Endothelial cell of umbilical vein (primary cell): ENCODE data around the gene GSTP1. TPM values are rescaled to one million over a fixed set of nuclear protein-coding genes. Genes with fewer than 3 reads are reported as not detected.
"Not testable (repeated sequence)": the region's sequence is repeated elsewhere in the genome, so short reads cannot be mapped to it uniquely, and the experiment has no call there.

Source experiments
- BruUV-seq: library from RNA; stranded (reverse); fragments of 400-500 nt; replicated peaks from 2 replicates; lab custom pipeline; 2021; lab: Mats Ljungman, UMichigan
- CTCF ChIA-PET: fragments of 300-600, 350-600 bp; sonication (Branson Sonifier 250); formaldehyde crosslinking; loops from one replicate; lab custom pipeline; 2021; ENCODE audit warnings: antibody characterized with exemption, inconsistent platforms; lab: Charles Lee
- POLR2A ChIA-PET: fragments of 300-600, 350-600 bp; sonication (Branson Sonifier 250); formaldehyde crosslinking; loops from one replicate; lab custom pipeline; 2021; ENCODE audit warnings: antibody characterized with exemption, inconsistent platforms; lab: Charles Lee
- DNase-seq: peaks from one replicate; pipeline ENCODE4 v3.0.0-alpha.2; 2011; ENCODE audit warnings: low read depth, low spot score
- FAIRE-seq: peaks from 2 replicates; lab custom pipeline; 2011; peaks lifted over from hg19 to GRCh38; lab: Jason Lieb, UNC
- H2AFZ ChIP-seq: 2 replicates; pipeline ENCODE4 v1.6.0; 2012; ENCODE audit warnings: low read depth, low read length, control low read depth, inconsistent platforms
- H3K27ac ChIP-seq: 2 replicates; pipeline ENCODE4 v1.5.1; 2011; ENCODE audit warnings: low read depth, mild to moderate bottlenecking, control low read depth, low read length, moderate library complexity; ENCODE audit not compliant: insufficient read depth
- H3K27me3 ChIP-seq, 2 experiments: 2 replicates each; pipeline versions ENCODE4 v1.6.0 to v1.6.1; 2011; ENCODE audit warnings: low read length in 2 of 2, mixed read lengths in 1 of 2; ENCODE audit not compliant: control insufficient read depth in 2 of 2, insufficient read depth in 2 of 2
- H3K36me3 ChIP-seq, 2 experiments: 2 replicates in 1 of 2; 3 replicates in 1 of 2; pipeline ENCODE4 v1.5.1; 2011; ENCODE audit warnings: low read length in 2 of 2, mild to moderate bottlenecking in 1 of 2, moderate library complexity in 1 of 2; ENCODE audit not compliant: control insufficient read depth in 2 of 2, insufficient read depth in 2 of 2; ENCODE audit errors: extremely low read depth in 1 of 2
- H3K4me1 ChIP-seq: 3 replicates; pipeline ENCODE4 v1.5.1; 2011; ENCODE audit warnings: mild to moderate bottlenecking, low read length; ENCODE audit not compliant: control insufficient read depth, insufficient read depth; ENCODE audit errors: extremely low read depth
- H3K4me2 ChIP-seq: 2 replicates; pipeline ENCODE4 v1.6.1; 2011; ENCODE audit warnings: low read length, control low read depth, mixed read lengths; ENCODE audit not compliant: insufficient read depth
- H3K4me3 ChIP-seq, 3 experiments: fragments of 200-600 bp in 1 of 3; sonication (generic), shearing (Covaris generic) in 1 of 3; replicated peaks in 1 of 3; 2 replicates each; pipeline ENCODE4 v1.5.1; 2011 to 2016; ENCODE audit warnings: control low read depth in 3 of 3, low read length in 3 of 3, mild to moderate bottlenecking in 2 of 3, inconsistent platforms in 1 of 3, low read depth in 1 of 3, moderate library complexity in 1 of 3; ENCODE audit not compliant: insufficient read depth in 1 of 3
- H3K79me2 ChIP-seq: 2 replicates; pipeline ENCODE4 v1.6.0; 2012; ENCODE audit warnings: low read length, inconsistent platforms; ENCODE audit not compliant: control insufficient read depth, insufficient read depth
- H3K9ac ChIP-seq: replicated peaks from 2 replicates; pipeline ENCODE3; 2011; ENCODE audit warnings: low read length, control low read depth; ENCODE audit not compliant: insufficient read depth; ENCODE audit errors: extremely low read depth
- H3K9me1 ChIP-seq: replicated peaks from 3 replicates; pipeline ENCODE4 v1.6.0; 2011; ENCODE audit warnings: mild to moderate bottlenecking, low read length; ENCODE audit not compliant: control insufficient read depth, insufficient read depth; ENCODE audit errors: extremely low read depth
- H3K9me3 ChIP-seq: replicated peaks from 2 replicates; pipeline ENCODE4 v1.5.1; 2012; ENCODE audit warnings: low read length, inconsistent platforms; ENCODE audit not compliant: control insufficient read depth, insufficient read depth
- H4K20me1 ChIP-seq: replicated peaks from 2 replicates; pipeline ENCODE3; 2011; ENCODE audit warnings: mild to moderate bottlenecking, low read length; ENCODE audit not compliant: control insufficient read depth, insufficient read depth; ENCODE audit errors: extremely low read depth
- EZH2 ChIP-seq: IDR thresholded peaks from 2 replicates; pipeline ENCODE4 v1.6.1; 2012; ENCODE audit warnings: borderline replicate concordance, low read depth, mild to moderate bottlenecking, moderate library complexity, low read length, inconsistent platforms; ENCODE audit not compliant: severe bottlenecking
- FOS ChIP-seq: IDR thresholded peaks from 2 replicates; pipeline ENCODE4 v1.6.1; 2011; ENCODE audit warnings: mild to moderate bottlenecking, low read length, moderate library complexity, borderline replicate concordance; ENCODE audit not compliant: insufficient read depth
- MAX ChIP-seq: IDR thresholded peaks from 2 replicates; pipeline ENCODE4 v1.6.1; 2011; ENCODE audit not compliant: insufficient read depth, insufficient read length
- MYC ChIP-seq: IDR thresholded peaks from one replicate; pipeline ENCODE4 v1.6.1; 2011; ENCODE audit warnings: mild to moderate bottlenecking, low read depth, low read length
- POLR2A ChIP-seq: IDR thresholded peaks from 2 replicates; pipeline ENCODE4 v1.6.1; 2012; ENCODE audit warnings: low read depth, mild to moderate bottlenecking, control low read depth, low read length
- POLR2AphosphoS5 ChIP-seq: IDR thresholded peaks from 2 replicates; pipeline ENCODE4 v1.6.1; 2012; ENCODE audit warnings: low read depth, mild to moderate bottlenecking, control low read depth, low read length, moderate library complexity; ENCODE audit not compliant: insufficient read depth
- dilution Hi-C: fragments of 300-500 bp; cut with MboI; formaldehyde crosslinking; loops from one replicate; pipeline ENCODE4 v1.15.0; 2019; ENCODE audit warnings: low sequenced_read_pairs; ENCODE audit not compliant: extremely low pct_ligation_motif_present
- intact Hi-C: fragments of 100-400 bp; cut with micrococcal nuclease; formaldehyde crosslinking; loops from one replicate; pipeline ENCODE4 v1.10.0; 2022
- polyA plus RNA-seq, 4 experiments: library from polyadenylated mRNA; depleted of rRNA in 3 of 4; stranded (reverse) in 3 of 4; unstranded in 1 of 4; fragments of >200 nt; gene quantifications; 2 replicates each; pipeline versions ENCODE4 v1.2.1 to v1.2.3, GENCODE V29; 2011 to 2012; ENCODE audit warnings: missing spikeins in 1 of 4
- total RNA-seq: library from RNA; stranded (reverse); gene quantifications from 2 replicates; pipeline ENCODE4 v1.2.3, GENCODE V29; 2021
- TF ChIP-seq, protein P1 (sequence below), 2 donors: IDR thresholded peaks; 1 replicate in 1 of 2; 2 replicates in 1 of 2; pipeline ENCODE4 v1.5.1; 2011; ENCODE audit warnings: low read length in 2 of 2, mild to moderate bottlenecking in 2 of 2, moderate library complexity in 2 of 2, control low read depth in 1 of 2, inconsistent platforms in 1 of 2, low read depth in 1 of 2; ENCODE audit not compliant: insufficient read depth in 1 of 2; ENCODE audit errors: extremely low read depth in 1 of 2

GSTP1 gene
- total and polyA plus RNA-seq, 2 donors (not counting 3 experiments of a cell fraction or from before 2014, with no cell fraction given), result 962 to 2,277 TPM

- DNase-seq, result no peak
- intact Hi-C loops, result no loop called here
- POLR2A ChIA-PET, result no interaction called here
- Histone ChIP-seq H3K27ac (no peak overlapping the region), H3K4me3 (no peak overlapping the region), H3K9me3 (no peaks in the 10 kb centered on the region), H3K4me1 (no peaks in the 10 kb centered on the region), H3K36me3 (no peaks in the 10 kb centered on the region), H3K27me3 (peaks cover 11 to 29% of the 10 kb centered on the region in 2 experiments), H3K9ac (no peak overlapping the region), H3K9me1 (no peaks in the 10 kb centered on the region), H2AFZ (no peak overlapping the region), H3K79me2 (no peaks in the 10 kb centered on the region), H4K20me1 (no peaks in the 10 kb centered on the region), H3K4me2 (no peak overlapping the region)
- no TSS peak for BruUV-seq
- FAIRE-seq, result no peak
- CTCF ChIA-PET, result interaction anchor here (1.8 kb wide), 1 partner anchor 13 kb away, joined by 7 read pairs; no protein-coding TSS in a partner anchor
- TF ChIP-seq, protein P1, sequence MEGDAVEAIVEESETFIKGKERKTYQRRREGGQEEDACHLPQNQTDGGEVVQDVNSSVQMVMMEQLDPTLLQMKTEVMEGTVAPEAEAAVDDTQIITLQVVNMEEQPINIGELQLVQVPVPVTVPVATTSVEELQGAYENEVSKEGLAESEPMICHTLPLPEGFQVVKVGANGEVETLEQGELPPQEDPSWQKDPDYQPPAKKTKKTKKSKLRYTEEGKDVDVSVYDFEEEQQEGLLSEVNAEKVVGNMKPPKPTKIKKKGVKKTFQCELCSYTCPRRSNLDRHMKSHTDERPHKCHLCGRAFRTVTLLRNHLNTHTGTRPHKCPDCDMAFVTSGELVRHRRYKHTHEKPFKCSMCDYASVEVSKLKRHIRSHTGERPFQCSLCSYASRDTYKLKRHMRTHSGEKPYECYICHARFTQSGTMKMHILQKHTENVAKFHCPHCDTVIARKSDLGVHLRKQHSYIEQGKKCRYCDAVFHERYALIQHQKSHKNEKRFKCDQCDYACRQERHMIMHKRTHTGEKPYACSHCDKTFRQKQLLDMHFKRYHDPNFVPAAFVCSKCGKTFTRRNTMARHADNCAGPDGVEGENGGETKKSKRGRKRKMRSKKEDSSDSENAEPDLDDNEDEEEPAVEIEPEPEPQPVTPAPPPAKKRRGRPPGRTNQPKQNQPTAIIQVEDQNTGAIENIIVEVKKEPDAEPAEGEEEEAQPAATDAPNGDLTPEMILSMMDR (IDR thresholded peaks at IDR 0.05; ENCODE audit: extremely low read depth in 1 of 2, insufficient read depth in 1 of 2, low read depth in 1 of 2, low read length in 2 of 2), result no peak
- no peak for TF ChIP-seq POLR2A
- no peak for TF ChIP-seq EZH2
- TF ChIP-seq MAX, result no peak
- TF ChIP-seq POLR2AphosphoS5, result no peak
- no peak for TF ChIP-seq FOS
- TF ChIP-seq MYC, result no peak
- dilution Hi-C loops, result no loop called here
Observed at GRCh38 chr11:67601098-67601497, 17.5 kb downstream of the GSTP1 start.

DNA sequence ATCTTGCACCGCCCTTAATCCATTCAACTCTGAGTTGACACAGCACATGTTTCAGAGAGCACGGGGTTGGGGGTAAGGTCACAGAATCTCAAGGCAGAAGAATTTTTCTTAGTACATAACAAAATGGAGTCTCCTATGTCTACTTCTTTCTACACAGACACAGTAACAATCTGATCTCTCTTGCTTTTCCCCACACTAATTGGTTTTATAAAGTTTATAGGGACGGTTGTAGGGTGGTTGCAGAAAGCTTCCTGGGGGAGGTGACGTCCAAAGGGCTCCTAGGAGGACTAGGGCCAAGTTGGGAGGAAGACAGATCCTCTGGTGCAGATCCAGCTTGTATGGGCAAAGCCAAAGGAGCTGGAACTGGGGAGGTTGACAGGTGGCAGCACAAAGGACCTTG, 20.5 kb downstream of the GSTP1 start:
- H3K36me3 ChIP-seq, H3K4me2 ChIP-seq, dilution Hi-C loops, BruUV-seq, H3K9ac ChIP-seq, H3K4me3 ChIP-seq, DNase-seq, H3K9me3 ChIP-seq, H3K27ac ChIP-seq, intact Hi-C loops, H2AFZ ChIP-seq, FAIRE-seq, H3K9me1 ChIP-seq, H4K20me1 ChIP-seq, H3K4me1 ChIP-seq, POLR2A ChIA-PET: not testable (repeated sequence)
- CTCF ChIA-PET, result interaction anchor here (1.6 kb wide), 1 partner anchor 10 kb away, joined by 3 read pairs; no protein-coding TSS in a partner anchor
- H3K79me2 ChIP-seq, result peaks cover 11% of the 10 kb centered on the region
- H3K27me3 ChIP-seq, result peaks cover 8 to 23% of the 10 kb centered on the region in 2 experiments
